HL-60 (cell line): ENCODE data around the gene ISG20L2.

ENCODE experiments used
- DNase-seq, 2 experiments: peaks; one replicate each; pipeline ENCODE4 v3.0.0-alpha.2; 2010 to 2020; ENCODE audit warnings: low read depth in 1 of 2, low spot score in 1 of 2
- H3K27ac ChIP-seq: fragments of 250-450 bp; sonication (Bioruptor Pico); replicated peaks from 2 replicates; pipeline ENCODE4 v1.5.1; 2020; ENCODE audit warnings: mild to moderate bottlenecking, moderate library complexity
- H3K27me3 ChIP-seq: fragments of 250-450 bp; sonication (Bioruptor Pico); 2 replicates; pipeline ENCODE4 v1.5.1; 2021; ENCODE audit warnings: mild to moderate bottlenecking, moderate library complexity; ENCODE audit not compliant: insufficient read depth, poor library complexity, severe bottlenecking
- H3K4me3 ChIP-seq: replicated peaks from 2 replicates; pipeline ENCODE4 v1.5.1; 2011; ENCODE audit warnings: mild to moderate bottlenecking, control low read depth, low read length; ENCODE audit not compliant: insufficient read depth
- GABPA ChIP-seq: IDR thresholded peaks from 2 replicates; pipeline ENCODE4 v1.6.1; 2012; ENCODE audit warnings: low read depth
- POLR2AphosphoS5 ChIP-seq: IDR thresholded peaks from 2 replicates; pipeline ENCODE4 v1.6.1; 2012; ENCODE audit warnings: low read depth
- REST ChIP-seq: IDR thresholded peaks from 2 replicates; pipeline ENCODE4 v1.6.1; 2012; ENCODE audit warnings: low read depth; ENCODE audit not compliant: insufficient replicate concordance
- SPI1 ChIP-seq: IDR thresholded peaks from 2 replicates; pipeline ENCODE4 v1.6.1; 2012; ENCODE audit warnings: low read depth, mild to moderate bottlenecking, borderline replicate concordance
- TF ChIP-seq, protein P1 (sequence below): IDR thresholded peaks from one replicate; pipeline ENCODE4 v1.5.1; 2011; ENCODE audit warnings: low read length, control low read depth, inconsistent platforms; ENCODE audit not compliant: insufficient read depth

ISG20L2 gene

DNA sequence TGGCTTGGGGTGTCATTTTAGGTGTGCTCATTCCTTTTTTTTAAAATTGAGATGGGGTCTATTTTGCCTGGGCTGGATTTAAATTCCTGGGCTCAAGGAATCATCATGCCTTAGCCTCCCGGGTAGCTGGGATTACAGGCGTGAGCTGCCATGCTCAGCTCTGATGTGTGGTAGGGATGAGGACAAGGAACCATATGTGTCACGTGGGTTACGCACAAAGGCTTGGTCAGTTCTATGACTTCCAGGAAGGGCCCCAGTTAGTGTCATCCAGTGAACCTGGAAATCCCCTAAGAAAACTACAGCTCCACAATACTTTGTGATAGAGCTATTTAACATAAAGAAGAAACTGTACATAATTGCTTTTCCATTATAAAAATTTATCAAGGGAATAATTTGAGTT is 7.0 kb downstream of the ISG20L2 start:
- no peak overlapping the region for H3K4me3 ChIP-seq
- no peak overlapping the region for H3K27ac ChIP-seq
- DNase-seq = no peak
- TF ChIP-seq SPI1 = no peak
- TF ChIP-seq GABPA = no peak
- no peak for TF ChIP-seq POLR2AphosphoS5
- TF ChIP-seq, protein P1, sequence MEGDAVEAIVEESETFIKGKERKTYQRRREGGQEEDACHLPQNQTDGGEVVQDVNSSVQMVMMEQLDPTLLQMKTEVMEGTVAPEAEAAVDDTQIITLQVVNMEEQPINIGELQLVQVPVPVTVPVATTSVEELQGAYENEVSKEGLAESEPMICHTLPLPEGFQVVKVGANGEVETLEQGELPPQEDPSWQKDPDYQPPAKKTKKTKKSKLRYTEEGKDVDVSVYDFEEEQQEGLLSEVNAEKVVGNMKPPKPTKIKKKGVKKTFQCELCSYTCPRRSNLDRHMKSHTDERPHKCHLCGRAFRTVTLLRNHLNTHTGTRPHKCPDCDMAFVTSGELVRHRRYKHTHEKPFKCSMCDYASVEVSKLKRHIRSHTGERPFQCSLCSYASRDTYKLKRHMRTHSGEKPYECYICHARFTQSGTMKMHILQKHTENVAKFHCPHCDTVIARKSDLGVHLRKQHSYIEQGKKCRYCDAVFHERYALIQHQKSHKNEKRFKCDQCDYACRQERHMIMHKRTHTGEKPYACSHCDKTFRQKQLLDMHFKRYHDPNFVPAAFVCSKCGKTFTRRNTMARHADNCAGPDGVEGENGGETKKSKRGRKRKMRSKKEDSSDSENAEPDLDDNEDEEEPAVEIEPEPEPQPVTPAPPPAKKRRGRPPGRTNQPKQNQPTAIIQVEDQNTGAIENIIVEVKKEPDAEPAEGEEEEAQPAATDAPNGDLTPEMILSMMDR = no peak
- TF ChIP-seq REST = no peak
- no peaks in the 10 kb centered on the region for H3K27me3 ChIP-seq

- no peak for DNase-seq
- H3K27ac ChIP-seq = no peak overlapping the region
Measured at GRCh38 chr1:156721131-156721530, 7.4 kb downstream of the ISG20L2 start.

GRCh38 chr1:156717351-156717750 is 11.2 kb downstream of the ISG20L2 start:
- no peak for DNase-seq
- TF ChIP-seq GABPA (no peak), REST (no peak), POLR2AphosphoS5 (no peak), SPI1 (no peak)
- TF ChIP-seq, protein P1 = no peak
- H3K27me3 ChIP-seq = no peaks in the 10 kb centered on the region
- no peak overlapping the region for H3K4me3 ChIP-seq
- H3K27ac ChIP-seq = no peak overlapping the region

More at GRCh38 chr1:156721131-156721530, 7.4 kb downstream of the ISG20L2 start:
- Histone ChIP-seq H3K4me3 (no peak overlapping the region), H3K27me3 (no peaks in the 10 kb centered on the region)
- no peak for TF ChIP-seq POLR2AphosphoS5
- TF ChIP-seq, protein P1 = no peak
- no peak for TF ChIP-seq GABPA
- TF ChIP-seq REST = no peak
- no peak for TF ChIP-seq SPI1
